DMS53 treated with DMSO at 0.1 percent for 48 hours (cell line): ENCODE measurements around the gene GDAP2.
"Not testable (repeated sequence)": the region's sequence is repeated elsewhere in the genome, so short reads cannot be mapped to it uniquely, and the experiment has no call there.

Source experiments
- DNase-seq: peaks from one replicate; lab custom pipeline; 2025; ENCODE audit not compliant: unreplicated experiment; lab: John Stamatoyannopoulos, UW

GDAP2 gene, protein sequence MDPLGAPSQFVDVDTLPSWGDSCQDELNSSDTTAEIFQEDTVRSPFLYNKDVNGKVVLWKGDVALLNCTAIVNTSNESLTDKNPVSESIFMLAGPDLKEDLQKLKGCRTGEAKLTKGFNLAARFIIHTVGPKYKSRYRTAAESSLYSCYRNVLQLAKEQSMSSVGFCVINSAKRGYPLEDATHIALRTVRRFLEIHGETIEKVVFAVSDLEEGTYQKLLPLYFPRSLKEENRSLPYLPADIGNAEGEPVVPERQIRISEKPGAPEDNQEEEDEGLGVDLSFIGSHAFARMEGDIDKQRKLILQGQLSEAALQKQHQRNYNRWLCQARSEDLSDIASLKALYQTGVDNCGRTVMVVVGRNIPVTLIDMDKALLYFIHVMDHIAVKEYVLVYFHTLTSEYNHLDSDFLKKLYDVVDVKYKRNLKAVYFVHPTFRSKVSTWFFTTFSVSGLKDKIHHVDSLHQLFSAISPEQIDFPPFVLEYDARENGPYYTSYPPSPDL

GRCh38 chr1:117929343-117930172 is at the start of gene GDAP2, which contains the start of gene WDR3:
GDAP2 (minus strand) TSS chr1:117929621; CDS start chr1:117920357, 9,264 bp downstream.
WDR3 (plus strand) TSS chr1:117929739; CDS start chr1:117933320, 3,581 bp downstream.
- peak; percentile 70 for DNase-seq

DNA sequence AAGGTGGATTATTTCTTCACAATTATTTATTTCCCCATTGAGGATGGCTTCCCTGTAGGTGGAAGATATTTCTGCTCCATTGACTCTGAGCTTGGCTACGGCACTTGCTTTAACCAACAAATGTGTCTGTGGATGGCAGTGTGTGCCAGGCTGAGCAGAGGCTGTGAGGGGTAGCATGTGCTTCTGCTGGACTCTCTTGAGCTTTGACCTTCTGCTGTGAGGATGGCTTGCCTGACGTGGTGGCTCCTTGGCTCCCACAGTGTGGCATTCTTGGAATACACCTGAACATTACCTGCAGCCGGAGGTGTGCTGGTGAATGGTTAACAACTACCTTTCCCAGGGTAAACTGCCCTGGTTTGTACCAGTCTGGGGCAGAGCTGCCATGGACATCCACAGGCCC is 47.0 kb upstream of the GDAP2 start:
- DNase-seq = no peak

DNA sequence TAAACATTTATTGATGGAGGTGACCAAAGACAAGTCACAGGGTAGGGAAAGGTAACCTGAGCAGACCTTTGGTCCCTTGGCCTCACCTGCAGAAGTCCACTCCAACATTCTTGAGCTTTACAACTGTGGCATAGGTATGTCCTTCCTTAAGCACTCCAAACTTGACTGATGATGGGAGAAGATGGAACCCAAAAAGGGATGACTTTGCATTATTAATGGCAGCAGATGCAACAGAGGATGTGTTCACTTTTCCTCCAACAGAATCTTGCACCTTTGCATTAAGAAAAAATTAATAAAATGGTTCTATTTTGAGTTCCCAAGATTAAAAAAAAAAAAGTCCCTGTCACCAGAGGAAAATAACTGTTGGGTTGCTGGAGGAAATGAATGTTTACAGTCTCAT is 42.4 kb upstream of the GDAP2 start:
- no peak for DNase-seq

DNA sequence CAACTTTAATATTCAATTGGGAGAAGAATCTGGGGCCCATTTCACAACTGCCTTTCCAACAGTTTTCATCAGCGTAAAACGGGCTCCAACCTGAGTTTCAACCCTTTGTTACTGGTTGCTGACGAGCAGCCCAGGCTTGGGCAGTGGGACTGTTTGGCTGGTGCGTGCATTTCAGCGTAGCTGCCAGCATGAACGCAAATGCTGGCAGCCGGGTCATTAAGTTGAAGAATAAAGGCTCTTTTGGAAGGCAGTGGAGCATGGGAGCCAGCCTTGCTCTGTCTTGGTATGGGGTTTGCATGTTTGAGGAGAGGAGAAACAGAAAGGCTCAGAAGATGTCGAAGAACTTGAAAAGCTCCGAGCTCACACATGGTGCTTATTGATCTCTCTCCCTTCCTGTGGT is 40.8 kb upstream of the GDAP2 start:
- DNase-seq = no peak

GRCh38 chr1:117967881-117968280 is 38.5 kb upstream of the GDAP2 start:
- no peak for DNase-seq

GRCh38 chr1:117967477-117967876 is 38.1 kb upstream of the GDAP2 start:
- DNase-seq = no peak

DNA sequence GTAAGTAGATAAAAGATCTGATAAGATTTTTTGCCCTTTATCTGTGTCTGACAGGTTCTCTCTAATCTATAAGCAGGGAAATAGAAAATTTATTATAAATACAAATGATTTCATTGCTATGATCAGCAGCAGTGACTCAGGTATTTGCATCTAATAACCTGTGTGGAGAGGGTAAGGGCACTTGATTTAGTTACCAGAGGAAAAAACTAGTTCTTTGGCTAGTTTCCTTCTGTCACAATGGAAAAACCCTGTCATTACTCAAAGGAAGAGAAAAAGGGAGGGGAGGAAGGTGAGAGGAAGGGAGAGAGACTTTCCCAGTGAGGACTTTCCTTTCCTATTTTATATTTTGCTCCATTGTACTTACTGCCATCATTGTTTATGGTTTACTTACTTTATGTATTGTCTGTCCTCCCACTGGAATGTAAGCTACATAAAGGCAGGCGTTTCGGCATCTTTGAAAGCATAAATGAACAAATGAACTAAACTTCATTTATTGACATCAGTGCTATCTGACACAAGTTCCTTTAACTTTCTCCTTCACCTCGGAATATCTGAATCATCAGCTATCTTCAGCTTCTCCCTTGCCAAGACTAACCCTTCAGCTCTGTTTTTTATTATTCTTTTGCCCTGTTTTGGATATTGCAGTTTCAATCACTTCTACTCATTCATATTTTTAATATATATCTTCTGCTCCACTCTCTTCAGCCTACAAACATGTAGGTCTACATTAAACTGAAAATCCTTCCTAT is 35.0 kb upstream of the GDAP2 start:
- DNase-seq = no peak

- no peak for DNase-seq
Measured at GRCh38 chr1:117959364-117959763, 29.9 kb upstream of the GDAP2 start.

- no peak for DNase-seq
Measured at GRCh38 chr1:117952386-117952785, 23.0 kb upstream of the GDAP2 start.

- DNase-seq = no peak
Measured at GRCh38 chr1:117942293-117942692, 12.9 kb upstream of the GDAP2 start.

DNA sequence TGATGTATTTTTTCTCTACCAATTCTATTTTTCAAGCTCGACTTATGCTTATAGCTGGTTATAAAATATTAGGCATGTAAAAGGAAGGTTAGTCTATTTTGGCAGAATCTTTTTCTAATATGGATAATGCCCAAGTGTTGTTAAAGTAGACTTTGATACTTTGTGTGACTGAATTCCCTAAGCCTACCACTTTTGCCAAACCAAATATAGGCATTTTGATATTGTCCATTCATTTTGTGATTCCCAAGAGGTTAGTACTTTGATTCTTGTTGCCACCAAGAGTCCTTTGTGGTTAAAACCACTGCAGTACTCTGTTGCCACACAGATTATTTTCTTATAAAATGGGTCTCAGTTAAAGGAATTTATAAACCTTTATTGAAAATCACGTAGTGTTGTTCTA is 4.3 kb upstream of the GDAP2 start:
- DNase-seq = no peak

- DNase-seq = no peak
Measured at GRCh38 chr1:117932576-117932975, 3.2 kb upstream of the GDAP2 start.

DNA sequence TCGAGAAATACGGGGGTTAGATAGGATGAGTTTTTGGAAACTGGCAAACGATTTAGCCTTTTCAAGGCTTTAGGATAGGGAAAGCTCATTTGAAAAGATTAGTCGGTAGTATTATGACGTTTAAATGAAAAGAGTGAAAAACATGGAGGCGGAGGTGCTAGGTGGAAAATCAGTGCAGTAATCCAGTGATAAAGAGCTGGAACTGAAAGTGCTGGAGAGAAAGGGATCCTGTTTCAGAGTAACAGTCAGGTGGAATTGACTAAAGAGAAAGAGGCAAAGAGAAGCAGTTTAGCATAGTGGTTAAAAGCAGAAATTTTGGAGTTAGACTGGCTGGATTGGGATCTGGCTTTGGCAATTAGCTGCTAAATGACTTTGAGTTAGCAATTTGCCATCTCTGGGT is 1.1 kb upstream of the GDAP2 start:
- no peak for DNase-seq

DNA sequence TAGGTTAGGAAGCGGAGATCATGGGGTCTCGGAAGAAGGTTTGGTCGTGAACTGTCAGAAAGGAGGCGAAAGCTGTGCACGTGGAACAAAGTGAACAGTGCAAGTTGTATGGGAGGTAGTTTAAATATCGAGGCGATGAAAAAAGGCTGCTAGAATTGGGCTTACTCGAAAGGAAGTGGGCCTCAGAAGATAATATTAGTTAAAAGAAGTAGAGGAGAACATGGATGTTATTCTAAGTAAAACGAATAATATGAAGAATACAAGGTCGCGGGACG is 689 bp upstream of the GDAP2 start:
- no peak for DNase-seq

GRCh38 chr1:117928881-117929342 is 509 bp downstream of the GDAP2 start:
- DNase-seq = peak; percentile 21

GRCh38 chr1:117925981-117926380 is 3.4 kb downstream of the GDAP2 start:
- no peak for DNase-seq

DNA sequence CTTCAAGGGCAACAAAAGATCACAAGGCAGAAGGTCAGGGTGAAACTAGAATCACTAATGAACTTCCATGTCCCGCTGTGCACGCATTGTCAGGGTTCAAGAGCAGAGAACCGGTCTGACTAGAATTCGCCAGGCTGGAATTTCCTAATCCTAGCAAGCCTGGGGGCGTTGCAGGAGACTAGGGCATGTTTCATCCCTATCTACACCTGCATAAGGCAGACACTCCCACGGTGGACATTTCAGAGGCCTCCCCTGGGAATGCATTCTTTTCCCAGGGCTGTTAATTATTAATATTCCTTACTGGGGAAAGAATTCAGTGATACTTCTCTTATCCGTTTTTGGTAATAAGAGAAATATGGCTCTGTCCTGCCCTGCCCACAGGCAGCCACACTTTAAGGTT is 6.7 kb downstream of the GDAP2 start:
- not testable (repeated sequence) for DNase-seq

DNA sequence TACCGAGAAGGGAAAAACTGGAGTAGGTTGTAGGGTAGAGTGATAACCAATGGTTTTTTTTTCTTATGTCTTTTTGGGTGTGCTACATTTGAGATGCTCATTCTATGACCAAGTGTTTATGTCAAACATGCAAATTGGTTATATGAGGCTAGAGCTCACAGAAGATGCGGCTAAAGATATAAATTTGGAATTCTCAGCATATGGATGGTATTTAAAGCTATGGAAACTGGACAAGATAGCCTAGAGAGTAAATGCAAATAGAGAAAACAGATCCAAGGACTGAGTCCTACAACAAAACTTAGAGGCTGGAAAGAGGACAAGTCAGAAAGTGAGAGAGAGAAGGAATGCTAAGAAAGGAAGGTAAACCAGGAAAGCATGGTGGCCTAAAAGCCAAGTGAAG is 7.4 kb downstream of the GDAP2 start:
- DNase-seq = no peak

DNA sequence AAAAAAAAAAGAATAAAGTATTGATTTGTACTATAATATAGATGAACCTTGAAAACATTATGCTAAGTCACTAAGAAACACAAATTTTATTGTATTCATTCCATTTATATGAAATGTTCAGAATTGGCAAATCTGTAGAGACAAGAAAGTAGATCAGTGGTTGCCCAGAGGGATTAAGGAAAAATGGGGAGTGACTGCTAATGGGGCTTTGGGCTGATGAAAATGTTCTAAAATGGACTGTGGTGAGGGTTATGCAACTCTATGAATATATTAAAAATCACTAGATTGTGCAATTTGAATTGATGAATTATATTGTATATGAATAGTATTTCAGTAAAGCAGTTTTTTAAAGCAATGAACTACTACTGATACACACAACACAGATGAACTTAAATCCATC is 10.0 kb downstream of the GDAP2 start:
- no peak for DNase-seq

- DNase-seq = no peak
Measured at GRCh38 chr1:117911051-117911450, 18.4 kb downstream of the GDAP2 start.

- no peak for DNase-seq
Measured at GRCh38 chr1:117905019-117905418, 24.4 kb downstream of the GDAP2 start.
